HG03159 (cell line): ENCODE results near the gene TPSB2.
"Not testable (repeated sequence)": the region's sequence is repeated elsewhere in the genome, so short reads cannot be mapped to it uniquely, and the experiment has no call there.

Experiments used
- ATAC-seq: cut with Tn5 transposase; IDR thresholded peaks from one replicate; pipeline ENCODE4 v1.9.1; 2021; ENCODE audit warnings: mild to moderate bottlenecking, moderate library complexity; ENCODE audit not compliant: unreplicated experiment

The TPSB2 gene

DNA sequence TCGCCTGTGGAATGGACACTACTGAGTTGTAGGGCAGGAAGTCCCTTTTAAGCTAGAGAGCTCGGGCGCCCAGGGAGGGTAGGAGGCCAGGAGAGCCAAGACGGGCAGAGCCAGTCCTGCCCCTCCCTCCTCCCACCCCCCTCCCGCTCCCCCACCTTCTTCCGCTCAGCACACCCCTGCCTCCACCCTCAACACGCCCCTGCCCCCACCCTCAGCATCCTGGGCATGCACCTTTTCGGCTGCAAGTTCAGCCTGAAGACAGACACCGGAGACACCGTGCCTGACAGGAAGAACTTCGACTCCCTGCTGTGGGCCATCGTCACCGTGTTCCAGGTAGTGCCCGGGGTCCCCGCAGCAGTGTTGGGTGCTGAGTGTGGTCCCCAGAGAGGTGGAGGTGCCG lies 23.2 kb downstream of the TPSB2 start:
- ATAC-seq = no peak

GRCh38 chr16:1206326-1206725 lies 23.7 kb downstream of the TPSB2 start:
- no peak for ATAC-seq

DNA sequence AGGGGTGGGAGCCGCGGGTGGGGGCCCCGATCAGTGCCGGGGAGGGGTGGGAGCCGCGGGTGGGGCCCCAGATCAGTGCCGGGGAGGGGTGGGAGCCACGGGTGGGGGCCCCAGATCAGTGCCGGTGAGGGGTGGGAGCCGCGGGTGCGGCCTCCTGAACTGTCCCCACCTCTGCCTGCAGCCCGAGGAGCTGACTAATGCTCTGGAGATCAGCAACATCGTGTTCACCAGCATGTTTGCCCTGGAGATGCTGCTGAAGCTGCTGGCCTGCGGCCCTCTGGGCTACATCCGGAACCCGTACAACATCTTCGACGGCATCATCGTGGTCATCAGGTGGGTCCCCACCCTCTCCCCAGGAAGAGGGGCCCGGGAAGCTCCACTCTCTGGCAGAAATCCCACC lies 25.1 kb downstream of the TPSB2 start:
- ATAC-seq = no peak

- no peak for ATAC-seq
Observed at GRCh38 chr16:1202274-1202673, 27.7 kb downstream of the TPSB2 start.

DNA sequence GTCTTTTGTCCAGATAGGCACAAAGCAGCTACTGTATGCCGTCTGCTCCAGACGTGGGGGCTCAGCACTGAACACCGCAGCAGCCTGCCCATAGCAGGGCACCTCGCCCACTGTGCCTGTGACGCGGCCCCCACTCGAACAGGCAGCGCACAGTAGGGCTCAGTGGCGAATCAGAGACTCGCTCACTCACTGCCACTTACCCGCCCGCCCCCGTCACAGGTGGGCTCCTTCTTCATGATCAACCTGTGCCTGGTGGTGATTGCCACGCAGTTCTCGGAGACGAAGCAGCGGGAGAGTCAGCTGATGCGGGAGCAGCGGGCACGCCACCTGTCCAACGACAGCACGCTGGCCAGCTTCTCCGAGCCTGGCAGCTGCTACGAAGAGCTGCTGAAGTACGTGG lies 28.5 kb downstream of the TPSB2 start:
- ATAC-seq = no peak

DNA sequence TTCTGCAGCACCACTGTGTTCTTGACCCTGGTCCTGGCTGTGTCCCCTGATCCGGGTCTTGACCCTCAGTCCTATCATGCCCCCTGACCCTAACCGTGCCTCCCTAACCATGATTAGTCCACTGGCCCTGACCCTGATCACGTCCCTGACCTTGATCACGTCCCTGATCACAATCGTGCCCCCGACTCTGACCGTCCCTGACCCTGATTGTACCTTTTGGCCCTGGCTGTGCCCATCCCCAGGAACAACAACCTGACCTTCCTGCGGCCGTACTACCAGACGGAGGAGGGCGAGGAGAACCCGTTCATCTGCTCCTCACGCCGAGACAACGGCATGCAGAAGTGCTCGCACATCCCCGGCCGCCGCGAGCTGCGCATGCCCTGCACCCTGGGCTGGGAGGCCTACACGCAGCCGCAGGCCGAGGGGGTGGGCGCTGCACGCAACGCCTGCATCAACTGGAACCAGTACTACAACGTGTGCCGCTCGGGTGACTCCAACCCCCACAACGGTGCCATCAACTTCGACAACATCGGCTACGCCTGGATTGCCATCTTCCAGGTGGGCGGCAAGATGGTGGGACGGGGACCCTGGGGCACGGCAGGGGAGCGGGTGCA lies 29.9 kb downstream of the TPSB2 start:
- no peak for ATAC-seq

DNA sequence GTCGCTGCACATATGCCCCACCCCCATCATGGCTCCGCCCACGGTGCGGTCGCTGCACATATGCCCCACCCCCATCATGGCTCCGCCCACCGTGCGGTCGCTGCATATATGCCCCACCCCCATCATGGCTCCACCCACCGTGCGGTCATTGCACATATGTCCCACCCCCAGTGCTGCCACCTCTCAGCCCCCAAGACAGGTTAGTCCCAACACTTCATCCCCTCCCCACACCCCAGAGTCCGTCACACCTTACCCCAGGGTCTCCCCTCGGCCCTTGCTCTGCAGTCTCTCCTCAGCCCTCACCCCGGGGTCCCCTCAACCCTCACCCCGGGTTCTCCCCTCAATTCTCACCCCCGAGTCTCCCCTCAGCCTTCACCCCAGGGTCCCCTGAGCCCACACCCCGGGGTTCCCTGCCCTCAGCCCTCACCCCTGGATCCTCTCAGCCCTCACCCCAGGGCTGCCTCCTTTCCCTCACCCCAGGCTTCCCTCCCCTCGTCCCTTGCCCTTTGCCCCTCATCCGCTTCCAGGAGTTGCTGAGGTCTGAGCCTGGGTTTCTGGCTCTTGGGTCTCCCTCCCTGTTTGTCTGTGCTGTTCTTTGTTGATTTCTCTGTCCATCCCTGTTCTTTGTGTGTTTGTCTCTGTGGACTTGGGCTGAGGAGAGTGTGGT lies 30.5 kb downstream of the TPSB2 start:
- no peak for ATAC-seq

DNA sequence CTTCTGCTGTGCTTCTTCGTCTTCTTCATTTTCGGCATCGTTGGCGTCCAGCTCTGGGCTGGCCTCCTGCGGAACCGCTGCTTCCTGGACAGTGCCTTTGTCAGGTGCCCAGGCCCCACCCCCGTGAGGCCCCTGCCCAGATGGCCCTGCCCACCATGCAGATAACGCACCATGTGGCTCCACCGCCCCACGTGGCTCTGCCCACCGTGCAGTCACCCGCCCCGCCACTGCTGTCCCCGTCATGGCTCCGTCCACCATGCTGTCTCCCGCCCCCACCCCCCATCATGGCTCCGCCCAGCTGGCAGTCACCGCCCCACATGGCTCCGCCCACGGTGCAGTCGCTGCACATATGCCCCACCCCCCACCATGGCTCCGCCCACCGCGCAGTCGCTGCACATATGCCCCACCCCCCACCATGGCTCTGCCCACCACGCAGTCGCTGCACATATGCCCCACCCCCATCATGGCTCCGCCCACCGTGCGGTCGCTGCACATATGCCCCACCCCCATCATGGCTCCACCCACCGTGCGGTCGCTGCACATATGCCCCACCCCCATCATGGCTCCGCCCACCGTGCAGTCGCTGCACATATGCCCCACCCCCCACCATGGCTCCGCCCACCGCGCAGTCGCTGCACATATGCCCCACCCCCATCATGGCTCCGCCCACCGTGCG lies 31.2 kb downstream of the TPSB2 start:
- not testable (repeated sequence) for ATAC-seq

GRCh38 chr16:1198194-1198593 lies 31.8 kb downstream of the TPSB2 start:
- ATAC-seq = no peak

- no peak for ATAC-seq
Observed at GRCh38 chr16:1197237-1197866, 32.6 kb downstream of the TPSB2 start.

DNA sequence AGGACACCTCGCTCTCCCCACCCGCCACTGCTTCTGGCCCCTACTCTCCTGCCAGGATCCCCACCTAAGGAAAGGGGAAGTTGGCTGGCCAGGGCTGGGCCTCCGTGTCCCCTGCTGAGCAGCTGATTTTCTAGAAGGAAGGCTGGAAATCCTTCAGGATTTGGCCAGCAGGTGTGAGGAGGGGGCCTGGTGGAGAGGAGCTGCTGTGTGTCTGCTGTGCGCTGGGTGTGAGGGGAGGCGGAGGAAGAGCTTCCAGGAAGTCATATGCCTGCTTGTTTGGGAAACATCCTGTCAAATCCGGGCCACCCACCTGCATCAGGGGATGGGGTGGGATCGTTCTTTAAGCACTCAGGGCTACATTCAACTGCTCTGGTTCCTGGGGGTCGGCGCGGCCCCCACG lies 33.5 kb downstream of the TPSB2 start:
- no peak for ATAC-seq

- ATAC-seq = no peak
Observed at GRCh38 chr16:1195393-1195666, 34.7 kb downstream of the TPSB2 start.

DNA sequence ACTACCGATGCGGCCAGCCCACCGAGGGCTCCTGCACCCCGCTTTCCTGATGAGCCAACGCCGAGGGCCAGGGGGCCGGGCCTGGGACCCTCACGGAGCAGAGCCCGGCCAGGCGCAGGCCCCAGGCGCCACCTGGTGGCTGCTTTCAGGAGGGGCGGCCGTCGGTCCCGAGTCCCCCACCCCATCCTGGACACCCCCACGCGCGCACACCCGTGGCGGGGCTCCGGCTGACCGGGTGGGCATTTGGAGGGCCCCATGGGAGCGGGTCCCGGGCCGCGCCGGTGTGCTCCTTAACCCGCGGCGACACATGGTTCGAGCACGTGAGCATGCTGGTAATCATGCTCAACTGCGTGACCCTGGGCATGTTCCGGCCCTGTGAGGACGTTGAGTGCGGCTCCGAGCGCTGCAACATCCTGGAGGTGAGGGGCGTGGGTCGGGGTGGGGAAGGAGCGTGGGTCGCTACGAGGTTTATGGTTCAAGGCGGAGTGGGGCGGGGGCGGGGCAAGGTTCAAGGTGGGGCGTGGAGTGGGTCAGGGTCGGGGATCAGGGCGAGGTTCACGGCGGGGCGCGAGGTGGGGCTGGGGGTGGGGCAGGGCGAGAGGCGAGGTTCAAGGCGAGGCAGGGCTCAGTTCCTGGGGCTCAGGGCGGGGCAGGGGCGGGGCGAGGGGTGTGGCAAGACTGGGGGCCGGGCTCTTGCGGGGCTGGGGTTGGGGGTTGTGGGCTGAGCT lies 35.2 kb downstream of the TPSB2 start:
- ATAC-seq = no peak

GRCh38 chr16:1193825-1194581 lies 36.0 kb downstream of the TPSB2 start:
- ATAC-seq = no peak

DNA sequence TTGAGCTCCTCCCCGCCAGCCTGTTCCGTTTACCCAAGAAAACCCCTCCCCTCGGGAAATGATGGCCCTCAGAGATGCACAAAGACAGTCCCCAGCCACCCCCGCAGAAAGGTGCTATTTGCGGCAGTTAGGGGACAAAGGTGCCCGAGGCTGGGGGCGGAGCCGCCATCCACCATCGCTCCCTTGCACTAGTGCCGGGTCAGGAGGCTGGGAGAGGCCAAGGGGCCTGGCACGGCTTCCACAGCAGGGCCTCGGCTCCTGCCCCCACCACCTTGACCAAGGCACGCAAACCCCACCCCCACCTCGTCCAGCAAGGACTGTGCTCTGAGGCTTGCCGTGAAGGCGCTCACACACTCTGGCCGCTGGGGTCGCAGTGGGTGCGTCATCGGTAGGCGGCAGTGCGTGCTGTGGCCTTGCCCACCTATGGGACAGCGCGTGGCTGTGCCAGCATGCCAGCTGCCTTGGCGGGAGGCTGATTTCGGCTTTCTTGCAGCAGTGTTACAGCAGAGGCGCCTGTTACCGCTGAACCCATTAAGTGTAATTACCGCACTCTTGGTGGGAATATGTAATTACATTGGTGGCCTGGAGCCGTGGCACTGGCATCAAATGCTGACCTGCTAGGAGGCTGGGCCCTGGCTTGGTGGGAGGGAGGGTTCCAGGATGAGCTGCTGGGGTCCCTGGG lies 36.7 kb downstream of the TPSB2 start:
- ATAC-seq = no peak

GRCh38 chr16:1192384-1193073 lies 37.5 kb downstream of the TPSB2 start:
- ATAC-seq = no peak

- ATAC-seq = not testable (repeated sequence)
Observed at GRCh38 chr16:1190789-1191188, 39.2 kb downstream of the TPSB2 start.

DNA sequence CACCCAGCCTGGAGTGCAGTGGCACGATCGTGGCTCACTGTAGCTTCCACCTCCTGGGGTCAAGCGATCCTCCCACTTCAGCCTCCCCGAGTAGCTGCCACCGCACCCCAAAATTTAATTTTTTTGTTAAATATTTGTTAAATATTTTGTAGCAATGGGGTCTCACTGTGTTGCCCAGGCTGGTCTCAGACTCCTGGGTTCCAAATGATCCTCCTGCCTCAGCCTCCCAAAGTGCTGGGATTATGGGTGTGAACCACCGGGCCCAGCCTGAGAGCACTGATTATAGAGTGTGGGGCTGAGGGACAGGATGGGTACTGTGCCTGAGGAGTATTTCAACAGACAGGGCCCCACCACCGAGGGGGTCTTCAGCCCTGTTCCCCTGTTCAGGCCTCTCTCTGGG lies 40.5 kb downstream of the TPSB2 start:
- ATAC-seq = no peak

- no peak for ATAC-seq
Observed at GRCh38 chr16:1188432-1189189, 41.4 kb downstream of the TPSB2 start.
